Loucy (cell line): ENCODE results near the gene DKC1.

Source experiments
- H2AFZ ChIP-seq: fragments of 200-600 bp; sonication (generic); 2 replicates; pipeline ENCODE4 v1.6.0; 2016; ENCODE audit warnings: antibody characterized with exemption, mild to moderate bottlenecking, low read length, moderate library complexity
- H3F3A ChIP-seq: fragments of 200-600 bp; 2 replicates; pipeline ENCODE4 v1.6.0; 2016; ENCODE audit warnings: antibody characterized with exemption, low read depth, mild to moderate bottlenecking
- H3K27me3 ChIP-seq: fragments of 200-600 bp; sonication (generic); 2 replicates; pipeline ENCODE4 v1.6.1; 2014; ENCODE audit warnings: low read length, mild to moderate bottlenecking; ENCODE audit not compliant: insufficient read depth, poor library complexity, severe bottlenecking
- H3K36me3 ChIP-seq: fragments of 200-600 bp; sonication (generic); 2 replicates; pipeline ENCODE4 v1.6.1; 2016; ENCODE audit warnings: low read length; ENCODE audit not compliant: insufficient read depth
- H3K4me1 ChIP-seq: fragments of 200-600 bp; sonication (generic); 2 replicates; pipeline ENCODE4 v1.5.1; 2014; ENCODE audit warnings: low read length, mild to moderate bottlenecking; ENCODE audit not compliant: insufficient read depth, poor library complexity, severe bottlenecking
- H3K4me2 ChIP-seq: fragments of 200-600 bp; sonication (generic); 2 replicates; pipeline ENCODE4 v1.6.0; 2014; ENCODE audit warnings: antibody characterized with exemption, low read length, low read depth, mild to moderate bottlenecking; ENCODE audit not compliant: poor library complexity, severe bottlenecking
- H3K4me3 ChIP-seq: fragments of 200-600 bp; sonication (generic); 2 replicates; pipeline ENCODE4 v1.5.1; 2014; ENCODE audit warnings: low read length, mild to moderate bottlenecking, mixed read lengths; ENCODE audit not compliant: poor library complexity, severe bottlenecking
- H3K79me2 ChIP-seq: fragments of 200-600 bp; sonication (generic); 2 replicates; pipeline ENCODE4 v1.6.1; 2014; ENCODE audit warnings: low read length; ENCODE audit not compliant: insufficient read depth
- H3K9ac ChIP-seq: fragments of 200-600 bp; sonication (generic); 2 replicates; pipeline ENCODE4 v1.6.0; 2014; ENCODE audit warnings: mild to moderate bottlenecking, low read depth, low read length, moderate library complexity; ENCODE audit not compliant: poor library complexity, severe bottlenecking
- H3K9me2 ChIP-seq: fragments of 200-600 bp; sonication (generic); replicated peaks from 2 replicates; pipeline ENCODE4 v1.6.1; 2016; ENCODE audit warnings: low read depth, low read length, mixed read lengths
- H3K9me3 ChIP-seq: fragments of 200-600 bp; sonication (generic); 2 replicates; pipeline ENCODE4 v1.6.1; 2014; ENCODE audit warnings: mild to moderate bottlenecking, antibody characterized with exemption, low read length, low read depth; ENCODE audit not compliant: insufficient read depth
- H4K20me1 ChIP-seq: fragments of 200-600 bp; sonication (generic); 2 replicates; pipeline ENCODE4 v1.6.0; 2014; ENCODE audit warnings: antibody characterized with exemption, low read length, mild to moderate bottlenecking; ENCODE audit not compliant: insufficient read depth, poor library complexity, severe bottlenecking
- CTCF ChIP-seq: fragments of 200-600 bp; sonication (generic); conservative IDR thresholded peaks from 2 replicates; pipeline ENCODE4 v1.5.1; 2014; ENCODE audit warnings: mild to moderate bottlenecking, antibody characterized with exemption, low read length
- EZH2phosphoT487 ChIP-seq: fragments of 200-600 bp; IDR thresholded peaks from 2 replicates; pipeline ENCODE4 v1.6.1; 2018; ENCODE audit warnings: antibody characterized with exemption, mild to moderate bottlenecking, moderate library complexity, borderline replicate concordance

DKC1 gene

GRCh38 chrX:154797006-154797405, 34.3 kb downstream of the DKC1 start:
- H3K9me2 ChIP-seq, result no peaks in the 10 kb centered on the region
- H3K4me3 ChIP-seq, result peak overlapping the region; percentile 6
- TF ChIP-seq CTCF (no peak), EZH2phosphoT487 (no peak)
- peaks cover 34% of the 10 kb centered on the region for H3K4me1 ChIP-seq
- H3K79me2 ChIP-seq, result peaks cover 29% of the 10 kb centered on the region; the same call in 1 of the 2 replicates
- no peaks in the 10 kb centered on the region for H3K27me3 ChIP-seq
- H3K9me3 ChIP-seq, result no peaks in the 10 kb centered on the region
- H4K20me1 ChIP-seq, result no peaks in the 10 kb centered on the region
- no peaks in the 10 kb centered on the region for H3F3A ChIP-seq
- no peak overlapping the region for H3K9ac ChIP-seq
- H3K36me3 ChIP-seq, result no peaks in the 10 kb centered on the region
- H2AFZ ChIP-seq, result no peak overlapping the region
- peak overlapping the region; percentile 48 for H3K4me2 ChIP-seq

GRCh38 chrX:154799556-154800348, 37.1 kb downstream of the DKC1 start:
- H3K4me2 ChIP-seq, result peak overlapping the region; percentile 76
- no peaks in the 10 kb centered on the region for H3K9me2 ChIP-seq
- peak overlapping the region; percentile 62 for H3K9ac ChIP-seq
- H3K4me1 ChIP-seq, result peaks cover 54% of the 10 kb centered on the region
- no peaks in the 10 kb centered on the region for H4K20me1 ChIP-seq
- H3K4me3 ChIP-seq, result peak overlapping the region; percentile 67
- H3K36me3 ChIP-seq, result no peaks in the 10 kb centered on the region
- no peaks in the 10 kb centered on the region; the same call in 1 of the 2 replicates for H3F3A ChIP-seq
- peak overlapping the region; percentile 41; the same call in 1 of the 2 replicates for H2AFZ ChIP-seq
- peaks cover 29% of the 10 kb centered on the region; the same call in 1 of the 2 replicates for H3K79me2 ChIP-seq
- no peaks in the 10 kb centered on the region for H3K9me3 ChIP-seq
- no peak for TF ChIP-seq EZH2phosphoT487
- TF ChIP-seq CTCF, result no peak
- H3K27me3 ChIP-seq, result no peaks in the 10 kb centered on the region

- no peaks in the 10 kb centered on the region for H3K27me3 ChIP-seq
- peak overlapping the region; percentile 62 for H3K9ac ChIP-seq
- TF ChIP-seq EZH2phosphoT487, result no peak
- TF ChIP-seq CTCF, result no peak
- H3K9me3 ChIP-seq, result no peaks in the 10 kb centered on the region
- peaks cover 54% of the 10 kb centered on the region for H3K4me1 ChIP-seq
- H3F3A ChIP-seq, result no peaks in the 10 kb centered on the region; the same call in 1 of the 2 replicates
- peaks cover 29% of the 10 kb centered on the region; the same call in 1 of the 2 replicates for H3K79me2 ChIP-seq
- H2AFZ ChIP-seq, result no peak overlapping the region
- no peaks in the 10 kb centered on the region for H4K20me1 ChIP-seq
- no peaks in the 10 kb centered on the region for H3K9me2 ChIP-seq
- H3K4me2 ChIP-seq, result peak overlapping the region; percentile 76
- peak overlapping the region; percentile 67 for H3K4me3 ChIP-seq
- no peaks in the 10 kb centered on the region for H3K36me3 ChIP-seq
Measured at GRCh38 chrX:154800478-154801210, 38.0 kb downstream of the DKC1 start.
